GM10266 (cell line): Measurements from ENCODE around the gene BCAS1.

ENCODE experiments used
- DNase-seq: peaks from one replicate; pipeline ENCODE4 v3.0.0; 2012; ENCODE audit errors: extremely low spot score
- TF ChIP-seq, protein P1 (sequence below): IDR thresholded peaks from 2 replicates; pipeline ENCODE4 v1.5.1; 2012; ENCODE audit warnings: mild to moderate bottlenecking, low read depth; ENCODE audit not compliant: control insufficient read depth, insufficient read depth; ENCODE audit errors: missing control alignments

BCAS1 gene, protein sequence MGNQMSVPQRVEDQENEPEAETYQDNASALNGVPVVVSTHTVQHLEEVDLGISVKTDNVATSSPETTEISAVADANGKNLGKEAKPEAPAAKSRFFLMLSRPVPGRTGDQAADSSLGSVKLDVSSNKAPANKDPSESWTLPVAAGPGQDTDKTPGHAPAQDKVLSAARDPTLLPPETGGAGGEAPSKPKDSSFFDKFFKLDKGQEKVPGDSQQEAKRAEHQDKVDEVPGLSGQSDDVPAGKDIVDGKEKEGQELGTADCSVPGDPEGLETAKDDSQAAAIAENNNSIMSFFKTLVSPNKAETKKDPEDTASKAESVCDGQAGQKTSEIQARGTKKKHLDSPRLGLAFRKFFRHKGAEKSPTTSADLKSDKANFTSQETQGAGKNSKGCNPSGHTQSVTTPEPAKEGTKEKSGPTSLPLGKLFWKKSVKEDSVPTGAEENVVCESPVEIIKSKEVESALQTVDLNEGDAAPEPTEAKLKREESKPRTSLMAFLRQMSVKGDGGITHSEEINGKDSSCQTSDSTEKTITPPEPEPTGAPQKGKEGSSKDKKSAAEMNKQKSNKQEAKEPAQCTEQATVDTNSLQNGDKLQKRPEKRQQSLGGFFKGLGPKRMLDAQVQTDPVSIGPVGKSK

DNA sequence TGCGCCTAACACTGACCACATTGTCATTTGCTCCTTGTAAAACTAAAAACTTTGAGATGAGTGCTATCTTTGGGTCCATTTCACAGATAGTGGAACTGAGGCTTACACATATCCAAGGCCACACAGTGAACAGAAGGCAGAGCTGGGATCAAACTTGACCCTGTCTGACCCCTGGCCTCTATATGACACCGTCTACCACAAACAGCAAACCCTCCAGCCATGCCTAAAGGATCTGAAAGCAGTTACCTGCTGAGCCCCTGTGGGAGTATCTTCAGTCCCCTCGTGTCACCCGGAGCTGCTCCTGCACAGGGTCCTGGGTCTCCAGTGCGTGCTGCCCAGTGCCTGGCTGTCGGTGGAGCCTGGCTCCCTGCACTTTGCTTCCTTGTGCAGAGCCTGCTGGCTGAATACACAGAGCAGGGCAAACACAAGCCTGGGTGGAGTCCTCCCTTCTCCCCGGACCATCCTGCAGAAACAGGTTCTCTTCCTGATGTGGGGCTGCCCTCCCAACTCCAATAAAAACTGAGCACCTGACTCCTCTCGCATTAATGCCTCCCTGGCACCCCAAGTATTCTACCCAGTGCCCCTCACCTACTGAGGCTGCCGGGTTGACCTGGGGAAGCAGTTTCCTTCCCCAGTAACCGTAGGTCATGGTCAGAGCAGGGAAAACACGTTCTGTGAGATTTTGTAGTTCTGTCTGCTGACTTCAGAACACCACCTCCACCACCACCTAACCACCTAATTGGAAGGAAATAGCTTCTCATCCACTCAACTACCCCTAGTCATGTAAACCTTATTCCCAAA lies at the start of gene BCAS1:
BCAS1 (minus strand) TSS at position 408 of the 801 bp plus-strand sequence. CDS start 11,876 bp downstream, outside the sequence.
- TF ChIP-seq, protein P1, sequence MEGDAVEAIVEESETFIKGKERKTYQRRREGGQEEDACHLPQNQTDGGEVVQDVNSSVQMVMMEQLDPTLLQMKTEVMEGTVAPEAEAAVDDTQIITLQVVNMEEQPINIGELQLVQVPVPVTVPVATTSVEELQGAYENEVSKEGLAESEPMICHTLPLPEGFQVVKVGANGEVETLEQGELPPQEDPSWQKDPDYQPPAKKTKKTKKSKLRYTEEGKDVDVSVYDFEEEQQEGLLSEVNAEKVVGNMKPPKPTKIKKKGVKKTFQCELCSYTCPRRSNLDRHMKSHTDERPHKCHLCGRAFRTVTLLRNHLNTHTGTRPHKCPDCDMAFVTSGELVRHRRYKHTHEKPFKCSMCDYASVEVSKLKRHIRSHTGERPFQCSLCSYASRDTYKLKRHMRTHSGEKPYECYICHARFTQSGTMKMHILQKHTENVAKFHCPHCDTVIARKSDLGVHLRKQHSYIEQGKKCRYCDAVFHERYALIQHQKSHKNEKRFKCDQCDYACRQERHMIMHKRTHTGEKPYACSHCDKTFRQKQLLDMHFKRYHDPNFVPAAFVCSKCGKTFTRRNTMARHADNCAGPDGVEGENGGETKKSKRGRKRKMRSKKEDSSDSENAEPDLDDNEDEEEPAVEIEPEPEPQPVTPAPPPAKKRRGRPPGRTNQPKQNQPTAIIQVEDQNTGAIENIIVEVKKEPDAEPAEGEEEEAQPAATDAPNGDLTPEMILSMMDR = no peak
- DNase-seq = no peak

DNA sequence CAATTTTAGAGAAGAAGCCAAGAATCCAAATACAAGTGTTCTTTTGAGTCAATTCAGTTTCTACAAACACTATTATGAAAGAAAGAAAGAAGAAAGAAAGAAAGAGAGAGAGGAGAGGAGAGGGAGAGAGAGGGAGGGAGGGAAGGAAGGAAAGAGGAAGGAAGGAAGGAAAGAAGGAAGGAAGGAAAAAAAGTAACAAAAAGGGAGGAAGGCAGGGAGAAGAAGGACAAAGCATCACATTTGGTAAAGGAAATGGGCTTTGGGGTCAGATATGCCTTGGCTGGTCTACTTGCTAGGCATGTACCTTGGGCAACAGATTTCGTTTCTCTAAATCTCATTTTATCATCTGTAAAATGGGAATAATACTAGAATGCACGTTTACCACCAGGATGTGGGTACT lies 49.4 kb upstream of the BCAS1 start:
- no peak for DNase-seq
- TF ChIP-seq, protein P1 = no peak

DNA sequence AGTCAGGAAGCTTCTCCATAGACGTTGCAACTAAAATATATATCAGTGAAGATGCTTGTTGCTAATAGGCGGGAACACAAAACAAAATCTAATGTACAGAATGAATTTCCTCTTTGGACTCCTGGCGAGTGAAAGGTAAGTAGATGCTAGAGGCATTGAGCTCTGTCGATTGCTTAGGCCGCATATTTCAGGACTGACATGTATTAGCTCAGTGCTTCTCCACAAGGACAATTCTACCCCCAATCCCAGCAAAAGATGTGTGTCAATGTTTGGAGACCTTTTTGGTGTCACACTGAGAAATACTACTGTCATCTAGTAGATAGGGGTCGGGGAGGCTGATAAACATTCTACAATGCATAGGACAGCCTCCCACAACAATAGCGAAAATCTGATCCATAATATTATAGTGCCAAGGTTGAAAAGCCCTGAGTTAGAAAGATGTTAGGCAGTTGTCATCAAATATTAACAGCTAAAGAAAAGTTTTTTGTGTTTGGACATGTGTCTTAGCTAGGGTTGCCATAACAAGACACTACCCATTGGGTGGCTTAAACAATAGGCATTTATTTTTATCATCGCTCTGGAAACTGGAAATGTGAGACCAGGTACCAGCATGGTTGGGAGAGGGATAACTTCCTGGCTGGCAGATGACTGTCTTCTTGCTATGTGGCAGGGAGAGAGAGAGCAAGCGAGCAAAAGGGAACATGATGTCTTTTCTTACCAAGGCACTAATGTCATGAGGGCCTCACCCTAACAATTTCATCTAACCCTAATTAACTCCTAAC lies 48.0 kb upstream of the BCAS1 start:
- no peak for DNase-seq
- TF ChIP-seq, protein P1 = no peak

DNA sequence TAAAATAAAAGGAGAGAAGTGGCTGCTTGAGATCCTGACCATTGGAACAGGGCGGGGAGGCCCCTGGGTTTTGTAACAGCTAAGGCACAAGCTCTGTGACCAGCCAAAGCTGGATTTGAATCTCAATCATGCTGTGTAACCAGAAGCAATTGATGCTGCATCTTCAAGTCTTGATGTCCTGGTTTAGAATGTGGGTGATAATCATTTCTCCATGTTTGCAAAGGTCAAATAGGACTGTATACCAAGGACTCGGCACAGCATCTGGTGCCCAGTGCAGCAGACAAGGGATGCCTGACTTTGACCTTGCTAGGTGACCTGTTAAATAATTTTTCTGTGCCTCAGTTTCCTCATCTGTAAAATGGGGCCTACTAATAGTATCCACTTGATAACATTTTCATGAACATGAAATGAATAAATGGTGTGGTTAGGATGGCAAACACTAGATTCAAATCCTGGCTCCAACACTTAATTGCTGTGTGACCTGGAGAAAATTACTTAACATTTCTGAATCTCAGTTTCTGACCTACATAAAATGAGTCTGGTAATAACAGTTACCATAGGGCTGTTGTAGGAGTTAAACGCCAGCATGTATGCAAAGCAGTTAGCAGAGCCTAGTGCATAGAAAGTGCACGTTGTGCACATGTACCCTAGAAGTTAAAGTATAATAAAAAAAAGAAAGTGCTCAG lies 46.3 kb upstream of the BCAS1 start:
- DNase-seq = no peak
- TF ChIP-seq, protein P1 = no peak

DNA sequence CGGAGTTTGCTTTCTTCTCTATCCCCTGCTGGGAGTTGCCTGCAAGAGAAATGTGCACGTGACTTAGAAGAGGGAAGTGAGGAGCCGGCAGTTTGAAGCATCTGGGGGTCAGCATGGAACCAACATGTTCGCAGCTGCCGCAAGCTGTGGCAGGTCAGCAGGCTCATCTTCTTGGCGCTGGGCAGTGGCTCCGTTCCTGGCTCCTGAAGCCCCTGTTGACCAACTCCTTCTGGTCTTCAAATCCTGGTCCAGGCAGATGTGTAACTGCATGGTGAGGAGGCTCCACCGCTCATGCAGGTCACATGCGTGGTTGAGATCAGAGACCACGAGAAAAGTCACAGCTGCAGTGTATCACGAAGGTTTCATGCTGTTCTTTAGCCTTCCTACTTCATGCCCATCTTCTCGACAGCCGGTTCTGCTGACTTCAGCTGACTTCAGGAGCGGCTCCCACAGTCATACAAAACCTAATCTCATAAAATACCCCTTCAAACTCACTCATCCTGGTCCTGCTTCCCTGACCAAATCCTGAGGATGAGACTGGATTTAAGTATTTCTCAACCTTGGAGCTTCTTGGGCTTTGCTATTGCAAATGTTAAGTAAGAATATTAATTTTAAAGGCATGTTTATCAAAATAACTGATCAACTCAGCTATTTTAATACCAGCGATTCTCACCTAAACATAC lies 44.9 kb upstream of the BCAS1 start:
- DNase-seq = no peak
- TF ChIP-seq, protein P1 = no peak

DNA sequence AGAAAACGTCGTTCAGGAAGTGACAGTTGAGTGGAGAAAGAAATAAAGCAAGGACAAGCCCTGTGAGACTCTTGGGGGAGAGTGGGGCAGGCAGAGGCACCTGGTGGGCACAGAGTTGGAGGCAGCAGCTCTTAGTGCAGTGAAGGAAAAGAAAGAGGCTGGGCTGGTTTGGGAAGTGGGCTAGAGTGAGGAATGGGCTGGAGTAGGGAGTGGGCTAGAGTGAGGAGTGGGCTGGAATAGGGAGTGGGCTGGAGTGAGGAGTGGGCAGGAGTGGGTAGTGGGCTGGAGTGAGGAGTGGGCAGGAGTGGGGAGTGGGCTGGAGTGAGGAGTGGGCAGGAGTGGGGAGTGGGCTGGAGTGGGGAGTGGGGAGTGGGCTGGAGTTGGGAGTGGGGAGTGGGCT lies 43.7 kb upstream of the BCAS1 start:
- TF ChIP-seq, protein P1 = no peak
- no peak for DNase-seq
